DMS 273 (cell line): ENCODE data around the gene CNOT4.

Experiments
- DNase-seq: peaks from one replicate; lab custom pipeline; 2025; ENCODE audit not compliant: unreplicated experiment; lab: John Stamatoyannopoulos, UW

CNOT4 gene

DNA sequence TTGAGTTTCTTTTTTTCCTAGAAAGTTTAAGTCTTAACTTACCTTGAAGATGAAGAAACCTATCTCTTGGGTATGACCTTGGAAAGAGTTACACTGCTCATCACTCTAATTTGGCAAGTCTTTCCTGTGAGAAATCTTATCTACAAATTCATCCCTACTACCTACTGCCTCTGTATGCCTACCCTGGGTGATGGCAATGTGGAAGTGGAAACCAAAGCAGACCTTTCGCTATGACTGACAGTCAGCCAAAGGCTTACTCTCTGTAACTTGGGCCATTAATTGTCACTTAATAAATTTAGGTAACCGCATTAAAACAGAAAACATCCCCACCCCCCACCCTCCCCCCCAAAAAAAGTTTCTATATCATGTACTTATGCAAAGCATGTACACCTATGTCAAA, 103.9 kb downstream of the CNOT4 start:
- DNase-seq = no peak

- DNase-seq = no peak
Observed at GRCh38 chr7:135403302-135403701, 106.6 kb downstream of the CNOT4 start.

DNA sequence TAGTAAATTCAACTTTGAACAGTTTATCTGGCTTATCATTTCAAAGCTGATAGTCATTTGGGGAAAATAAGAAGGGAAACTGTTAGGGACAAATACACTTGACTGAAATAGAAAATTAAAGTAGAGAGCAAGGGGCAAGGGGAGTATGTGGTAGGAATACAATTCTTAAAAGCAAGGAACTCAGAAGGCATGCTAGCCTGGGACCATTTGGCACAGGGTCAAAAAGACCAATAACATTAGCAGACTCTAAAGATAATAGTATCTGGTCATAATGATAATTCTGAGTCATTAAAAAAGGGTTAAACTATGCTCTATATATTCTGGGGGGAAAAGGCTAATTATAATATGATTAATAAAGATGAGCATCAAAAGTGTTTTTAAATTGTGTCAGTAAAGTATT, 112.2 kb downstream of the CNOT4 start:
- no peak for DNase-seq

GRCh38 chr7:135392701-135393100, 117.2 kb downstream of the CNOT4 start:
- DNase-seq = no peak

- DNase-seq = no peak
Observed at GRCh38 chr7:135391514-135391913, 118.4 kb downstream of the CNOT4 start.

GRCh38 chr7:135390829-135391228, 119.1 kb downstream of the CNOT4 start:
- DNase-seq = no peak

- DNase-seq = no peak
Observed at GRCh38 chr7:135389971-135390370, 119.9 kb downstream of the CNOT4 start.

- DNase-seq = no peak
Observed at GRCh38 chr7:135388616-135389015, 121.3 kb downstream of the CNOT4 start.

- no peak for DNase-seq
Observed at GRCh38 chr7:135386776-135387175, 123.1 kb downstream of the CNOT4 start.

DNA sequence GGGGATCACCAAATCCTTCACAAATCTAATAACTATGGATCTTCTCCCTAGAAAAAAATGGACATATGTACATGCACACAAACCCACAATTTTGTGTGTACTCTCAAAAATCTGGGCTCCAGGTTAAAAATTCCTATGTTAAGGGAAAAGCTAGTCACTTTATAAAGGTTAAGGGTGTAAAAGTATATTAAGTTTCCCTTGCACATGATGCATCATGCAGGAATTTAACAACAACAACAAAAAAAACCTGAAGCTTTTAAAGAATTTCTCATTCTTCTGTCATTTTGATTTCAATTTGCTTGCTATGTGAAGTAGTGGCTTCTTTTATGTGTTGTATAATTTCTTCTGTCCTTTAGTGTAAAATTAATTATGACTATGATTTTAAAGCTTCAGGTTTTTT, 123.7 kb downstream of the CNOT4 start:
- no peak for DNase-seq

DNA sequence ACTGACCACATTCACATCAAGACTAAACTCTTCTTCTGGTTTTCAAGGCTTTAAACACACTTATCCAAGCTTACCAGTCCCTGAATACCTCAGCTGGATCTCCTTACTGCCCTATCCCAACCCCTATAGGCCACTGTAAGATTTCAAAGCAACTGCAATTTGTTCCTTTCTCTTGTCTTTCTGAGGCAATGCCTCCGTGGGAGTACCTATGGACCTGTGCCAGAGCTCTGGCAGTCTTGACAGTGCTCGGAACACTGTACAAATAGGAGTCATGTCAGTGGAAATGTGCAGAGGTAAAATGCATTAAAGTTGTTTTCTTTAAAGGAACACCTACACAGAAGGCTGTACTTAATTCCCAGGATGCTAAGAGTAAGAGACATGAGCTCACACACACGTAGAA, 124.7 kb downstream of the CNOT4 start:
- no peak for DNase-seq

DNA sequence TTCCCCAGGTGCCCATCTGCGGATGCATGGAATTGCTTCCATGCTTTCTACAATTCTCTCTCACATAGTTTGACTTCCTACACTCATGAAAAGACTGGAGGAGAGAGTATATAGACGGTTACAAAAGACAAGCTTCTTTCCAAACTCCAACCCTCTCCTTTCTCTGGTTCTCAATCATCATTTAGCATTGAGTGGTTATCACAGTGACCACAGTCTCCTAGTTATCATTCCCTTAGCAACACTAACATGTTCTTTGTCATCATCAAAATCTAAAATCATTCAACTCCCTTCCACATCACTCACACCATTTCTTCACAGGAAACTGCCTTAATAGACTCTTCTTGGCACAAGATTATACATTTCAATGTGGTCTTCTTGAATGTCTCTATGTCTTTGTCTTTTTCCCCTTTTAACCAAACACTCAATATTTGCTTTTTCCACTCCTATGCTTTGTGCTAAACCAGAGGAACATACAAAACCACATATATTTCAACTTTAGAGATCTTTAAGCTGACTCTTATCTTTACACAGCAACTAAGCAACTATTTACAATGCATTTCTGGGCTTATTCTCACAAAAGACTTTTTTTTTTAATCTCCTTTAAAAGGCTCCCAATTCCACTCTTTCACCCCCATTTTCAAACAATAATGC, 126.3 kb downstream of the CNOT4 start:
- DNase-seq = no peak

- DNase-seq = no peak
Observed at GRCh38 chr7:135382173-135382572, 127.7 kb downstream of the CNOT4 start.

DNA sequence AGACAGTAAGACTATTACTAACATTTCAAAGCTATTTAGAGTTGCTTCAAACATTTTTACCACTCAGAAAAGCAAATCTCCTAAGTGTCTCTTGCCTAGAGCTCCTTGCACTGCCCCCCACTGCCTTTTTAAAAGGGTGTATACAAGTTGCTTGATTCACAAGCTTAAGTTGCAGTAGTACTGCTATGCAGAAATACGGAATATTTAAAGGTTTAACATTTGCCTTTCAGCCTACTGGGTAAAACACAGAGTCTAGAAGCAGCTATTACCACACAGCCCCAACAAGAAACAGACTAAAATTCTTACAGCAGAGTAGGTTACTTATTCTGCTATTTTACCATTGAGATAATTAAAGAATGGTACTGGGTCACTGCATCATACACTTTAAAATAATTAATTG, 128.5 kb downstream of the CNOT4 start:
- no peak for DNase-seq

DNA sequence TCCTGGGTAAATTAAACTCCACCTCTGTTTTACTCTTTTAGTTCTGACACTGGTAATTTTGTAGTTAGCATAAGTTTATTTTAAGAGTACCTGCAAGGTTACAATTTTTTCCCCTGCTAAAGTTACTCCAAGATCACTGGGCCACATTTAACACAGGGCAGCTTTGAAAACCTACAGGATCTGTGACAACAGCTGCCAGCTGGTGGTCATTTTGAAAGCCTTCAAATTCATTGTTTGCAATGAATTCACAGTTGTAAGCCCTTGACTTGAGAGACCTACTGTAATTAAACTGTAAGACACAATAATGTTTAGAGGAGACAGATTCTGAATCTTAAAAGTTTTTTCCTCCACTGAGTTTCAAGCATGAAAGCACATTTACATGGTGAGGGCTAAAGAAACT, 129.6 kb downstream of the CNOT4 start:
- DNase-seq = no peak

- peak; percentile 28 for DNase-seq
Observed at GRCh38 chr7:135377171-135377570, 132.7 kb downstream of the CNOT4 start.

DNA sequence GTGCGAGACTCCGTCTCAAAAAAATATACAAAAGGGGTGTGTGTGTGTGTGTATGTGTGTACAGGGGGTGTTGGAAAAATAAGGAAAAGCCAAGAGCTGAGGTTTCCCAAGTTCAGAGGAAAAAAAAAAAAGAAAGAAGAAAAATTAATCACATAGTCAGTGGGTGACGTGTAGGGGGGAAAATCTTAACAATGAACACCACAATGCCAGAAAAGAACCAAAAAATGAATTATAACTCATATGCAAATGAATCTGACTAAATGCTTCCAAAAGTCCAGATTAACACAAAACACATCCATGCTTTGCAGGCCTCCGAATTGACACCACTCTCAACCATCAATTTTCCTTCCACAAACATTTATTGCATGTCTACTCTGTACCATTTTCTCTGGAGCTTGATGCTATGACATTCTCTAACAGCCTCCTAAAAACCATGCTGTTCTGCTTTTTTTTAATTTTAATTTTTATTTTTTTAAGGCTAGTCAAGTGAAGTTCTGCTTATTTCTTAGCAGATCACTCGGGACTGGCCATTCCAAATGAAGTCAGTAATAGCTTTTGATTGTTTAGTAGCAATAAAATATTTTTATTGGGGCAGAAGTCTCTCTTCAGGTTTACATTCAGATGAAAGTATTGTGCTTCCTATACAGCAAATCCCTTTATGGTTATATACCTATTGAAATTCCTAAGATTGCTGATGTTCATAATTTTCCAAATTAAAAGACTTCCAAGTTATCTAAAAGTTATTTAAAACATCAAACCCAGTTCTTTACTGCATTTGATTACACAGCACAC, 133.8 kb downstream of the CNOT4 start:
- DNase-seq = no peak

- no peak for DNase-seq
Observed at GRCh38 chr7:135374736-135375135, 135.2 kb downstream of the CNOT4 start.

DNA sequence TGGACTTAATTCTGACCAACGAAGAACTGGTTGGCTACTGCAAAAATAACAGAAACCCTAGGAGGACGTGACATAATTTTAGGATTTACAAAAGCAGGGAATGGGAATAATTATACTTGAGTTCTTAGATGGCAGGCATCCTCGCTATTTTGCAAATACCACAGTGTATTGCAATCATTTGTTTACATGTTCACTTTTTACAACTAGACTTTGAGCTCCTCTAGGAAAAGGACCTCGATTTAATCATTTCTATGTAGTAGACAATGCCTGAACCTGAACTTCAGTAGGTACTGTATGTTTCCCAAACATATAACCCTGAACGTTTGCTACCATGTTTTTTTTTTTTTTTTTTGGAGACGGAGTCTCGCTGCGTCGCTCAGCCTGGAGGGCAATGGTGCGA, 137.7 kb downstream of the CNOT4 start:
- no peak for DNase-seq

DNA sequence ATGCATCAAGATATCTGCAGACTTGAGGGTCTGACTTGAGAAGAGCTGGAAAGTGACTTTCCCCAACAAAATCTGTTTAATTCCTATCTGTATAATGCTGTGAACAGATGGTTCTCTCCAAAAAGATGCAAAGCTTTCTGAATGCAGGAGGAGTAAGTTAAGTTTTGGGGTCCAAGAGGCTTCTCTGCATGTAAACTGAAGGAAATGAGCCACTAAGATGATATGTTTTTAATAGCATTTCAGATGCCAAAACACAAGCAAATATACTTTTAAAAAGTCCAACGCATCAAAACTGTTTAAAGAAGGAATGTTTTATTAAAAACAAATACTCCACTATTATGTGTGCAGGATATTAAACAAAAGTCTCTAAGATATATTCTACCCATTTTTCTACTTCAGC, 139.2 kb downstream of the CNOT4 start:
- DNase-seq = no peak

GRCh38 chr7:135369405-135369804, 140.5 kb downstream of the CNOT4 start:
- no peak for DNase-seq

- peak; percentile 36 for DNase-seq
Observed at GRCh38 chr7:135368416-135369186, 141.3 kb downstream of the CNOT4 start.
